Inferior parietal cortex (tissue), 1 donor: ENCODE measurements around the gene ZNF594.
"Not testable (repeated sequence)": the region's sequence is repeated elsewhere in the genome, so short reads cannot be mapped to it uniquely, and the experiment has no call there.

ENCODE experiments used
- DNase-seq: peaks from one replicate; pipeline ENCODE4 v3.0.0-alpha.2; 2016; ENCODE audit errors: extremely low spot score

Gene ZNF594

DNA sequence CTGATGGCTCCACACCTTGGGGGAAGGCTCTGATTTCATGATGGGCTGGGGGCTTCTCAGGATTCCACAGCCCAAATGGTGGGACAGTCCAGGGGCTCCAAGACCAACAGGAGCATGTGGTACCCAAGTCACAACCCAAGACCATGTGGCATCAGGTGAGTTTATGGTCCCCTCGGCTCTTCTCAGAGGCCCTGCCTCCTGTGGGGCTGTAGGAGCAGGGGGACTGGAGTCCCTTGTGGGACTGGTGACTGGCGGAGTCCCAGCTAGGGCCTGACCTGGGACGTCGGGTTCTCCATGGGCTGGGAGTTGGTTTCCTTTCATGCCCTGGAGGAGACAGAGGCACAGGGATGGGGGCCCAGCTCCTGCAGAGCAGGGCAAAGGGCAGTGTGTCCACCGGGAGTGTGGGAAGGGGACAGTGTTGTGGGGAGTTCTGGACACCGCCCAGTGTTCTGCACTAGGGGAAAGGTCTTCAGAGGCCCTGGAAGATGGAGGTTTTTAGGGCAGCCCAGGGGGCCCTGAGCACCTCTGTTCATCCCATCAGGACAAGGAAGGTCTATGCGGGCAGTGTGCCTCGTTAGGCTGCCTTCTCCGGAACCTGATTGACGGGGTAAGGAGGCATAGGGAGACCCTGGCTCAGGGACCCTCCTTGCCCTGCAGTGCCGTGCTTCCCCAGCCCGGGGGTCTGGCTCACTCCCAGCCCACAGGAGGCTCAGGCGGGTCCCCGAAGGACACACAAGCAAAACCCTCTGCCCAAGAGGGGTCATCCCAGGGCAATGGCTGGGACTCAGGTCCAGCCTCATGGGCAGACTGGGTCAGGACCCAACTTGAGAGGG, 54.9 kb downstream of the ZNF594 start:
- not testable (repeated sequence) for DNase-seq

- DNase-seq: no peak
These were observed 55.7 kb downstream of the ZNF594 start for GRCh38 chr17:5135726-5136579.

DNA sequence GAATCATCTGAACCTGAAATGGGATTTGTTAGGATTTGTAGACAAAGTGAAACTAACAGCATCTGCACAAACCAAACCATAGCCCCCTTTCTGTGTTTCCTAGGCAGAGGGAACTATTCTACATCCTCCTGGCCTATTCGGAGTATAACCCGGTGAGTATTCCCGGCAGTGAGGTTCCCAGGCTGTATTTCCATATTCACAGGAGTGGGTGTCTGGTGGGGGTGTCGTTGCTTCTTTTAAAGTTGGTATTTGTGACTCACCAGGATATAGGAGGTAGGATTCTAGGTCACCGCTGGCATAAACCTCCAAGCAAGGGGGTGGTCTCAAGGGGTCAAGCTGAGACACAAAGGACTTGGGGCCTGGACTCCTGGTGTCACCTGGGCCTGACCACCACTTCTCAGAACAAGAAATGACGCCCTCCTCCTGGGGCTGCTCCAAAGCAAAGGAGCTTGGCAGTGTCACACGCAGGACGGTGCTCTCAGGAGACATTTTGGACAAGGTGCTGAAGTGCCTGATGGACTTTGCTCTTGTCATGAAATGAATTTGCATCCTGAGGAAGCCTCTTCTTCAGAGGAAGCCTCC, 56.4 kb downstream of the ZNF594 start:
- DNase-seq: peak; percentile 11

GRCh38 chr17:5134571-5134970, 57.1 kb downstream of the ZNF594 start:
- not testable (repeated sequence) for DNase-seq

GRCh38 chr17:5133961-5134360, 57.7 kb downstream of the ZNF594 start:
- not testable (repeated sequence) for DNase-seq

DNA sequence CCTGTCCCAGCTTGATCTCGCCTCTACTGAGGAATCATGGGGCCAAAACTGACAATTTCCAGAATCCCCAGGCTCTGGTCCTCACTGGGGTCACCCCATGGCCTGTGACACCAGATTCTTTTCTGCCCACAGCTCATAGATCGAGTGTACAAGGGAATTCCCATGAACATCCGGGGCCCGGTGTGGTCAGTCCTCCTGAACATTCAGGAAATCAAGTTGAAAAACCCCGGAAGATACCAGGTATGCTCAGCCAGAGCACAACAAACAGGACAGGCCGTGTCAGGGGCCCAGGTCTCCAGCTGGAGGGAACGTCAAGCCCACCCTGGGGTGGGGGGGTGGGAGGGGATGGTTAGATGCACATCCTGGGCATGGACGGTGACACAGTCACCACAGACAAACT, 58.4 kb downstream of the ZNF594 start:
- no peak for DNase-seq

- DNase-seq: not testable (repeated sequence)
These were observed 59.0 kb downstream of the ZNF594 start for GRCh38 chr17:5132503-5133225.

DNA sequence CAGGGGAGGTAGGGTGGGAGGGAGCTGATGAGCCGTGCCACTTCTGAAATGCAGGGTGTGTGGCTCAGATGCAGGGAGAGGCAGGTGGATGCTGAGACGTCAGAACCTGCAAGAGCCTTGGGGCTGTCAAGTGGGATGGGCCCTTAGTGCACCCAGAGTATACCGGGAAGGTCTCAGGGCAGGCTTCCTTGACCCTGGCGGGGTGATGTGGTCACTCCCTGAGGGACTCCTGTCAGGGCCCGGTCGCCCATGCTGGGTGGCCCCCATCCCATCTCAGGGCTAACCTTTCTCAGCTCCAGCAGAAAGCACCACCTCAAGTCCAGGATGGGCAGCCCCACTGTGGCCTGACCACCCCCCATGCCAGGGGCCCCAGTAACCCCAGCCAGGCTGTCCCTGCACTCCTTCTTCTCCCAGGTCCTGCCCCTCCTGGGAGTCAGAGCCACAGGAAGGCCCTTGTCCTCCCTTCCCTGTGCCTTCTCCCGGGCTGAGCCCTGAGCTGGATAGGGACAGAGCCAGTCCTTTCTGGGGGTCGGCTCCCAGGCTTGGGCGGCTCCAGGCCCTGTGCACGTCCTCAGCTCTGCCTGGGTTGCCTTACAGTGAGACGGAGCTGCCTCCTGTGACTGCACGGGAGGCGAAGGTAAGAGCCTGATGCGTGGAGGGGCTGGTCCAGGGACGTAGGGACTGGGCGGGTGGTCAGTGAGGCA, 59.7 kb downstream of the ZNF594 start:
- DNase-seq: not testable (repeated sequence)

DNA sequence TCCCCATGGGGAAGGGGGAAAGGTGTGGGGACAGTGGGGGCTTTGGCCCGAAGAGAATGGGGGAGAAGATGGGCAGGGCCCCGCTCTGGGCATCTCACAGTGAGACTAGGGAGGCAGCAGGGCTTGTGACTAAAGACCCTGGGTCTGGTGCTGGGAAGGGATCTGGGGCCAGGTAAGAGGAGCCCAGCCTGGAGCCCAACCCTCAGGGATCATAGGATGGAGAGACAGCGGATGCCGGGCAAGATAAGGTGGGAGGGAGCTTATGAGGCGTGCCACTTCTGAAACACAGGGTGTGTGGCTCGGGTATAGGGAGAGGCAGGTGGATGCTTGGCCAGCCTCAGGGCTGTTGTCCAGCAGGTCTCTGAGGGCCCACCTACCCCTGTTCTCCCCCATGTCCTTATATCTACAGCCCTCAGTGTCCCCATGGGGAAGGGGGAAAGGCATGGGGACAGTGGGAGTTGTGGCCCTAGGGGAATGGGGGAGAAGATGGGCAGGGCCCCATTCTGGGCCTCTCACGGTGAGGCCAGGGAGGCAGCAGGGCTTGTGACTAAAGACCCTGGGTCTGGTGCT, 60.4 kb downstream of the ZNF594 start:
- no peak for DNase-seq

DNA sequence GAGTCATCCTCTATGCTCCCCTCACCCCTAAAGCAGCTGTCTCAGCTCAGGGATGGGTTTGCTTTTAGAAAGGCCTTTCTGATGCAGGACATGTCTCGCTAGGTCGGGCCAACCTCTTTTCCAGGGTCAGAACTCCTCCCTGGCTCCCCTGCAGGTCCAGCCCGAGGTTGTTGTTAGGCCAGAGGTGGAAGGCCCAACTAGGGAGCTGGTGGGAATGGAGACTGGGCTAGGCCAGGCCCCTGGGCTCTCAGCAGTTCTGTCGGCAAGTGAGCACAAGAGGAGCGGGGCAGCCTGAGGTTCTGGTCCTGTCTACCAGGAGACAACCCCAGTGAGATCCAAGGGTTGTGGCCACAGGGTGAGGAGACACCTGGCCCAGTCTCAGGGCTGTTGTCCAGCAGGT, 61.0 kb downstream of the ZNF594 start:
- not testable (repeated sequence) for DNase-seq

GRCh38 chr17:5130261-5130660, 61.4 kb downstream of the ZNF594 start:
- not testable (repeated sequence) for DNase-seq

- DNase-seq: not testable (repeated sequence)
These were observed 61.9 kb downstream of the ZNF594 start for GRCh38 chr17:5129770-5130169.
